ENCODE data around the gene RBMS3. TPM values are rescaled to one million over a fixed set of nuclear protein-coding genes. Genes with fewer than 3 reads are reported as not detected.

Gene RBMS3
- total RNA-seq, 3 donors from 2014 or later = 4.6 to 53.6 (median 11.7) TPM

DNA sequence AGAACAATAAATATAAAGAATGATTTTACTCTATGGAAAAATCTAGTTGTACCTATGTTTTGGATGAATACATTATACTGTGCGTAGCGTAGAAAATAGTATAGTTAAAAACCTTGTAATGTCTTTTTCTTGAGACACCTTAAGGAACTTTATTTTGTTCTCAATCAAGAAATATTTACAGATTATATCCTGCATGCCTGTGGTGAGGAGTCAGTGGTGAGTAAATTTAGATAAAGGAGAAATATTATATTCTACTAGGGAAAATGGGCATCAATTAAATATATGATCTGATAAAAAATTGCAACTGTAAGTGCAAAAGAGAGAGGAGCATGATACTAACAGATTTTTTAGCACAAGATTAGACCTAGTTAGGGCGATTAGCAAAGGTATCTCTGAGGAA, 157.7 kb downstream of the RBMS3 start:
- no peak overlapping the region for H3K4me3 ChIP-seq
- TF ChIP-seq, protein P1, sequence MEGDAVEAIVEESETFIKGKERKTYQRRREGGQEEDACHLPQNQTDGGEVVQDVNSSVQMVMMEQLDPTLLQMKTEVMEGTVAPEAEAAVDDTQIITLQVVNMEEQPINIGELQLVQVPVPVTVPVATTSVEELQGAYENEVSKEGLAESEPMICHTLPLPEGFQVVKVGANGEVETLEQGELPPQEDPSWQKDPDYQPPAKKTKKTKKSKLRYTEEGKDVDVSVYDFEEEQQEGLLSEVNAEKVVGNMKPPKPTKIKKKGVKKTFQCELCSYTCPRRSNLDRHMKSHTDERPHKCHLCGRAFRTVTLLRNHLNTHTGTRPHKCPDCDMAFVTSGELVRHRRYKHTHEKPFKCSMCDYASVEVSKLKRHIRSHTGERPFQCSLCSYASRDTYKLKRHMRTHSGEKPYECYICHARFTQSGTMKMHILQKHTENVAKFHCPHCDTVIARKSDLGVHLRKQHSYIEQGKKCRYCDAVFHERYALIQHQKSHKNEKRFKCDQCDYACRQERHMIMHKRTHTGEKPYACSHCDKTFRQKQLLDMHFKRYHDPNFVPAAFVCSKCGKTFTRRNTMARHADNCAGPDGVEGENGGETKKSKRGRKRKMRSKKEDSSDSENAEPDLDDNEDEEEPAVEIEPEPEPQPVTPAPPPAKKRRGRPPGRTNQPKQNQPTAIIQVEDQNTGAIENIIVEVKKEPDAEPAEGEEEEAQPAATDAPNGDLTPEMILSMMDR (IDR thresholded peaks at IDR 0.05) = no peak
- H3K36me3 ChIP-seq (ENCODE audit: low read depth) = no peaks in the 10 kb centered on the region
- no peaks in the 10 kb centered on the region for H3K9me3 ChIP-seq
- H3K4me1 ChIP-seq (ENCODE audit: low read depth) = no peaks in the 10 kb centered on the region
- ATAC-seq = no peak
- intact Hi-C loops (cut with DNase I, micrococcal nuclease) = no loop called here
- no peak for DNase-seq

- no peaks in the 10 kb centered on the region for H3K36me3 ChIP-seq (ENCODE audit: low read depth)
- no peaks in the 10 kb centered on the region for H3K9me3 ChIP-seq
- H3K4me3 ChIP-seq = no peak overlapping the region
- intact Hi-C loops (cut with DNase I, micrococcal nuclease) = no loop called here
- ATAC-seq = peak; percentile 45
- TF ChIP-seq, protein P1 (IDR thresholded peaks at IDR 0.05) = no peak
- H3K4me1 ChIP-seq (ENCODE audit: low read depth) = no peaks in the 10 kb centered on the region
- peak in 1 of 3 donors; percentile 19 for DNase-seq
Measured at GRCh38 chr3:29440413-29441305, 159.8 kb downstream of the RBMS3 start.

- TF ChIP-seq, protein P1 (IDR thresholded peaks at IDR 0.05) = no peak
- H3K36me3 ChIP-seq (ENCODE audit: low read depth) = no peaks in the 10 kb centered on the region
- no peak overlapping the region for H3K4me3 ChIP-seq
- DNase-seq = no peak
- H3K9me3 ChIP-seq = no peaks in the 10 kb centered on the region
- no peaks in the 10 kb centered on the region for H3K4me1 ChIP-seq (ENCODE audit: low read depth)
- intact Hi-C loops (cut with DNase I, micrococcal nuclease) = no loop called here
- ATAC-seq = no peak
Measured at GRCh38 chr3:29441422-29441821, 160.6 kb downstream of the RBMS3 start.

DNA sequence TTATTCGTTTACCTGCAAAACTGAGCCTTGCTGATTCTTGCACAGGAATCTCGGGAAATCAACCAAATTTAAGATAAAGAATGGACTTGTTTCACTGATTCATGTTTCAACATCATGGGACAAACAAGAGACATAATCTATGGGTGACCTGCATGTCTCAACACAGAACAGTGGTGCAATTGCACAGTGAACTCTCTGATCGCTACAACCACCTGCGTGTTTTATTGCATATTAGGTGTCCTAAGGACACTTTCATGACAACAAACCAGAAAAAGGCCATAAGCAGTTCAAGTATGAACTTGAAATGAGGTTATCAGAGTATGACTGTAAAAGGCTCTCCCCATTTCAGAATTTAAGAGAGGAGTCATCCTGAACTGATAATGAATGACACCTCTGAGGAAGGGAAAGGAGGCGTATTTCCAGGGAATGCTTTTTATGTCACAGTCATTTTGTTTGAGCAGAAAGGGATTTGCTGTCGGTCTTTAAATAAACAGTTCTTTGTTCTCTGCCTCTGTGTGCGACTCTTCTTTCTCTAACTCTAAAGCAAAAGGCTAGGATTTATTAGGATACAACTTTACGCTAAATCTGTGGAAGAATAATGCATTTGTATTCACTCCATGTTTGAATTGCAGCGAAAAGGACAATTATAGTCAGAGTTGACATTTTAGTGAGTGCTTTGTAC, 167.2 kb downstream of the RBMS3 start:
- intact Hi-C loops (cut with DNase I, micrococcal nuclease) = no loop called here
- ATAC-seq (peak; percentile 58), DNase-seq (no peak)
- TF ChIP-seq, protein P1 (IDR thresholded peaks at IDR 0.05) = no peak
- no peaks in the 10 kb centered on the region for H3K4me1 ChIP-seq (ENCODE audit: low read depth)
- no peaks in the 10 kb centered on the region for H3K36me3 ChIP-seq (ENCODE audit: low read depth)
- no peaks in the 10 kb centered on the region for H3K9me3 ChIP-seq
- no peak overlapping the region for H3K4me3 ChIP-seq

- Histone ChIP-seq H3K4me3 (no peak overlapping the region), H3K4me1 (ENCODE audit: low read depth) (no peaks in the 10 kb centered on the region), H3K9me3 (no peaks in the 10 kb centered on the region), H3K36me3 (ENCODE audit: low read depth) (no peaks in the 10 kb centered on the region)
- DNase-seq (no peak), ATAC-seq (no peak)
- TF ChIP-seq, protein P1 (IDR thresholded peaks at IDR 0.05) = no peak
- intact Hi-C loops (cut with DNase I, micrococcal nuclease) = no loop called here
Measured at GRCh38 chr3:29451920-29452319, 171.0 kb downstream of the RBMS3 start.
